Stimulated activated naive B cell treated with anti-CD40 and anti-IgM and Interleukin-4, amounts not matched to agents 10 μg/mL and 1 μg/mL and 100 μg/mL, for 72 hours (primary cell): ENCODE results near the gene MRM2.

Experiments used
- ATAC-seq, 2 donors: fragments of 150-1000 bp; cut with Tn5 transposase; replicated peaks; 2 replicates each; pipeline ENCODE4 v1.10.0; 2021; ENCODE audit warnings: moderate library complexity in 1 of 2
- DNase-seq: peaks from one replicate; pipeline ENCODE4 v3.0.0; 2021
- H3K27ac Mint-ChIP-seq: one replicate; pipeline ENCODE4 v1.8.0; 2022; ENCODE audit warnings: mild to moderate bottlenecking, mixed read lengths
- H3K27me3 Mint-ChIP-seq, 2 donors: one replicate each; pipeline ENCODE4 v1.8.0; 2022; ENCODE audit warnings: mixed read lengths in 2 of 2
- H3K36me3 Mint-ChIP-seq, 2 donors: one replicate each; pipeline ENCODE4 v1.8.0; 2022; ENCODE audit warnings: mixed read lengths in 2 of 2, mild to moderate bottlenecking in 1 of 2
- H3K4me1 Mint-ChIP-seq, 2 donors: one replicate each; pipeline ENCODE4 v1.8.0; 2022; ENCODE audit warnings: mixed read lengths in 2 of 2, mild to moderate bottlenecking in 1 of 2
- H3K4me3 Mint-ChIP-seq, 2 donors: one replicate each; pipeline ENCODE4 v1.8.0; 2022; ENCODE audit warnings: mild to moderate bottlenecking in 2 of 2, mixed read lengths in 2 of 2, moderate library complexity in 1 of 2
- H3K9me3 Mint-ChIP-seq, 2 donors: one replicate each; pipeline ENCODE4 v1.8.0; 2022; ENCODE audit warnings: mixed read lengths in 2 of 2, mild to moderate bottlenecking in 1 of 2

The MRM2 gene

DNA sequence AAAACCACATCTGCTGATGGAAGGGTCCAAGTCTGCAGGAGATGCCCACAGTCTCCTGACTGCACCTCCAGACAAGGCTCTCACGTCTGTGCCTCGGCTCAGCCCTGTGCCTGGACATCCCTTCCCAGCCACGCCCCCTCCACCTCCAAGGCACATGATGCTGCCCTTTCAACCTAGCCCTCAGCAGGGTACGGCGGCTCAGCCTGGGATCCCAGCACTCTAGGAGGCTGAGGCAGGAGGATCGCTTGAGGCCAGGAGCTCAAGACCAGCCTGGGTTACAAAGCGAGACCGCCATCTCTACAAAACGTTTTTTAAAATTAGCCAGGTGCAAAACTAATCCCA is 23.6 kb downstream of the MRM2 start:
- no peaks in the 10 kb centered on the region for H3K9me3 Mint-ChIP-seq
- no peak for DNase-seq
- no peak overlapping the region for H3K27ac Mint-ChIP-seq
- H3K4me1 Mint-ChIP-seq: peaks cover 12 to 16% of the 10 kb centered on the region in 2 donors
- H3K36me3 Mint-ChIP-seq: peaks cover 77 to 89% of the 10 kb centered on the region in 2 donors
- no peak for ATAC-seq
- no peak overlapping the region for H3K4me3 Mint-ChIP-seq
- no peaks in the 10 kb centered on the region for H3K27me3 Mint-ChIP-seq

DNA sequence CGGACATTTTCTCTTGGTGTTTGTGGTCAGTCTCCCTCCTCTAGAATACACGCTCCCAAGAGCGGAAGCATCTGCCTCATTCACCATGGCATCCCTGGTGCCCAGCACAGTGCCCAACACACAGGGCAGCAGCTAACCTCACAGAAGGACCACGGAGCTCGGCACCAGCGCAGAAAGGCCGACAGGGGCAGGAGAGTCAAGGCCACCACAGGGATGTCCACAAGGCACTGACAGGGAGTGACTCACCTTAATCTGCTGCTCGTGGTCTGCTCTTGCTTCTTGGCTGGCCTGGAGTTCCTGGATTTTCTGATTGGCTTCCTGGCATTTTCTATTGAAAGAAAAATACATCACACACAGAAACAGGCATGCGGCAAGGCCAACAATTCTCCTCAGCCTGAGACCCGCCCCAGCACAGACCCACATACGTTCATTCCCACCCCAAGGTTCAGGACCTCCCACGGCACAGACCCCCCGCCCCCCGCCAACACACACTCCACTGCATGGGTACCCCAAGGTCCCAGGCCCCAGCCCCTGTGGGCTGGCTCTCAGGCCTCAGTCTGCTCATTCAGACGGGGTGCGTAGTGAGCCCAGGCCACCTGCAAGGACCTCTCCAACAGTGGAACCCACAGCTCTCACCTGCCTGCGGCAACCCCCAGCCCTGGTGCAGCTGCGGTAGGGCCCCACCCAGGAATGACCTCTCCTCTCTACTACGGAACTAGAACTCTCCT is 24.1 kb downstream of the MRM2 start:
- H3K4me1 Mint-ChIP-seq: peaks cover 12 to 16% of the 10 kb centered on the region in 2 donors
- no peak overlapping the region for H3K4me3 Mint-ChIP-seq
- no peak for DNase-seq
- no peaks in the 10 kb centered on the region for H3K9me3 Mint-ChIP-seq
- peak overlapping the region; percentile 25 for H3K27ac Mint-ChIP-seq
- H3K27me3 Mint-ChIP-seq: no peaks in the 10 kb centered on the region
- peaks cover 81 to 89% of the 10 kb centered on the region in 2 donors for H3K36me3 Mint-ChIP-seq
- no peak for ATAC-seq

DNA sequence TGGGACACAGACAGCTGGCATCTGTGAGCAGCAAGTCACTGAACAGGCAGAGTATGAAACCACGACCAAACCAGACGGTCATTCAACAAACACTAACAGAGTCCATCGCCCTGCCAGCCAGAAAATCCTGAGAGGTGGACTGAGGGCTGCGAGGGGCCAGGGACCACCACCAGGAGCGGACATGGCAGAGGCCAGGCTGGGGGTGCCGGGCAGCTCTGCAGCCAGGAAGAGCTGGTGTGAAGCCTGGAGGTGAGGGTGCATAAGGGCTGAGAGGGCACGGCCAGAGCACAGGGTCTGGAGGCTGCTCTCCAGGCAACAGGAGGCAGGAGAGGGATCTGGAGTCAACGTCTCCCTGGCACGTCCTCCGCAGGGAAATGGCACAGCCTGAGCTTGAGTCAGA is 24.8 kb downstream of the MRM2 start:
- H3K4me1 Mint-ChIP-seq: peaks cover 8 to 13% of the 10 kb centered on the region in 2 donors
- ATAC-seq (no peak), DNase-seq (no peak)
- no peak overlapping the region for H3K27ac Mint-ChIP-seq
- no peaks in the 10 kb centered on the region for H3K9me3 Mint-ChIP-seq
- H3K27me3 Mint-ChIP-seq: no peaks in the 10 kb centered on the region
- peaks cover 79 to 91% of the 10 kb centered on the region in 2 donors for H3K36me3 Mint-ChIP-seq
- no peak overlapping the region for H3K4me3 Mint-ChIP-seq

DNA sequence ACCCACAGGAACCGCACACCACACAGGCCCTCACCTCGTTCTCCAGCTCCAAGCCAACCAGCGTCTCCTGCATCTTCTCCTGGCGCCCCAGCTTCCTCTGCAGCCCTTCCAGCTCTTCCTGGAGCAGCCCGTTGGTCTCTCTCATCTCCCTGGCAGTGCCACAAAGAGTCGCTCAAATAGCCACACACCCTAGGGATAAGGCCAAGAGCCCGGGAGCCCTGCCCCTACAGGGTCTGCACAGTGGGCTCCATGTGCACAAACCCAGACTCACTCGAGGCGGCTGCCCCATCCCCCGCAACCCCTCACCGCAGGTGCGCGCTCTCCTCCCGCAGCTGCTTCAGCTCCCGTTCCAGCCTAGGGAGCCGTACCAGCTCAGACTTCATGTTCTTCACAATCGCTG is 26.2 kb downstream of the MRM2 start:
- DNase-seq: no peak
- no peaks in the 10 kb centered on the region for H3K27me3 Mint-ChIP-seq

DNA sequence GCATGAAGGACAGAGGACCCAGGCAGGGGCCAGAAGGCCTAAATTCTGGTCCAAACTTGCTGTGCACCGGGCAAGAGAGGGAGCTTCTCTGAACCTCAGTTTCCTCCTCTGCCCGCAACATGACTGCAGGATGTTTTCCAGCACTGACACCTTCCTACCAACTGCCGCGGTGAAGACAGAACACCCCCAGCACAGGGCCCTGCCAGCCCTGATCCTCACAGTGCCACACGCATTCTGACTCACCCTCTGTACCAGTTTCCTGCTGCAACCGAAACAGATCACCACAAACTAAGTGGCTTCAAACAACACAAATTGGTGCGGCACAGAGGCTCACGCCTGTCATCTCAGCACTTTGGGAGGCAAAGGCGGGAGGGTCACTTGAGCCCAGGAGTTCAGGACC is 27.4 kb downstream of the MRM2 start:
- DNase-seq (no peak), ATAC-seq (no peak)
- H3K4me3 Mint-ChIP-seq: no peak overlapping the region
- peaks cover 27% of the 10 kb centered on the region in 2 donors for H3K4me1 Mint-ChIP-seq
- H3K9me3 Mint-ChIP-seq: no peaks in the 10 kb centered on the region
- peaks cover 74 to 90% of the 10 kb centered on the region in 2 donors for H3K36me3 Mint-ChIP-seq
- no peaks in the 10 kb centered on the region for H3K27me3 Mint-ChIP-seq
- H3K27ac Mint-ChIP-seq: peak overlapping the region; percentile 65

More for the DNA sequence above, 26.2 kb downstream of the MRM2 start:
- no peaks in the 10 kb centered on the region for H3K9me3 Mint-ChIP-seq
- peaks cover 79 to 93% of the 10 kb centered on the region in 2 donors for H3K36me3 Mint-ChIP-seq
- no peak overlapping the region for H3K4me3 Mint-ChIP-seq
- ATAC-seq: no peak
- H3K27ac Mint-ChIP-seq: peak overlapping the region; percentile 69
- H3K4me1 Mint-ChIP-seq: peaks cover 15 to 17% of the 10 kb centered on the region in 2 donors

DNA sequence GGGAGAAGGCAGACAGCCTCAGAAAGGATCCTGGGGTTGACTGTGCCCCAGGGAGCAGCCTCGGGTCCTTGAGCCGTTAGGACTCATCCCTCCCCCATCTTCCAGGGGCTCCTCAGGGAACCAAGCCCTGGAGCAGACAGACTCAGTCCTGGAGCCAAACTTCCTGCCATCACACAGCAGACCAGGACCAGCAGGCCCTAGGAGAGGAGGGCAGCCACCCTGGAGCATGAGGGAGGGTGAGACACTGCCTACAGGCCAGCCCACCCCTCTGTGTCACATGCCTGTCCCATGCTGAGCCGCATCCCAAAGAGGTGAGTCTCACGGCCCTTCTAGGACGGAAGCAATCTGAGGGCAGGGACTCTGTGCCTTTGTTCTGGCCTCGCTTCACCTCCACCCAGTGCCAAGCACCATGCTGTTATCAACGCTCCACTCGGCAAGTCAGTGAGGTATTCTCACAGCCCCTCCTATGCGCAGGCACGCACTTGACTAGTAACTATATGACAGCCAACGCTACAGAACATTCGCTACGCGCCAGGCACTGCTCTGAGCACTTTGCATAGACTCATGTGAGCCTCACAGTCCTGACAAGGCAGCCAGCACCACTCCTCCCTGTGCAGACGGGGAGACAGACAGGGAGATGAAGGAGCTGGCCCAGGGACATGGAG is 28.3 kb downstream of the MRM2 start:
- H3K4me1 Mint-ChIP-seq: peaks cover 36% of the 10 kb centered on the region in 2 donors
- no peaks in the 10 kb centered on the region for H3K9me3 Mint-ChIP-seq
- peaks cover 74 to 90% of the 10 kb centered on the region in 2 donors for H3K36me3 Mint-ChIP-seq
- H3K27me3 Mint-ChIP-seq: no peaks in the 10 kb centered on the region
- ATAC-seq (no peak), DNase-seq (no peak)
- peak overlapping the region; percentile 66 for H3K27ac Mint-ChIP-seq
- H3K4me3 Mint-ChIP-seq: no peak overlapping the region

DNA sequence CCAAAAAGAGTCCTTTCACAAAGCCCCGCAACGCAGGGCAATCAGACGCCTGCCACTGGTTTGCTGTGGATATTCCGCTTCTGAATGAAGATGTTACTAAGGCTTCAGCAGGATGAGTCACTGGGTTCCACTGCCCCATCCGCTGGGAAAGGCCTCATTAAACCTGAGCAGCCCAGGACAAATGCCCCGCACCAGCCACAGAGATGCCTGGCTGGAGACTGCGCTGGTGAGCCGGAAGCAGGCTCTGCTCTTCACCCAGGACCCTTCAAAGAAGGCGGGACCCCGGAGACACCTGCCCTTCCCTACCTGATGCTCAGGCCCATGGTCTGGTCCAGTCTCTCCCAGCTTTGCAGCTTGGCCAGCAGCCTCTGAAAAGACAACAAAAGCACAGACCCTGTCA is 29.1 kb downstream of the MRM2 start:
- ATAC-seq (no peak), DNase-seq (no peak)
- no peaks in the 10 kb centered on the region for H3K9me3 Mint-ChIP-seq
- peaks cover 72 to 88% of the 10 kb centered on the region in 2 donors for H3K36me3 Mint-ChIP-seq
- peaks cover 39 to 44% of the 10 kb centered on the region in 2 donors for H3K4me1 Mint-ChIP-seq
- H3K27ac Mint-ChIP-seq: peak overlapping the region; percentile 54
- no peaks in the 10 kb centered on the region for H3K27me3 Mint-ChIP-seq
- no peak overlapping the region for H3K4me3 Mint-ChIP-seq

DNA sequence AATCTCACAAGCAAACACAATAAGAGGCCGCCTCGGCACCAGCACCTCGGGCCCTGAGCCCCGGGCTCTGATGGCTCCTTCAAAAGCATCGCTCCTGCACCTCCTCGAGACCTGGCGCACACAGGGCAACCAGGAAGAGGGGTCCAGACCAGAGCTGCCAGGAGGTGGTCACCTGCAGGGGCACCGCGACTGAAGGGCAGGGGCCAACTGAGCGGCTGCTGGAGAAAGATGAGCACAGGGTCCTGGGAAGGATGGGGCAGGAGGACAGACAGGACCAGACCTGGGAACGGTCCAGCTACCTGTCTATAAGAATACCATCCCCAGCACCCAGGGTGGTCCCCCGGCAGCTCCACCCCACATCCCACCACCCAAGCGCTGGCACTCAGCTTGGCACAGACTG is 30.1 kb downstream of the MRM2 start:
- Mint-ChIP-seq H3K27ac (no peak overlapping the region), H3K4me3 (no peak overlapping the region), H3K36me3 (peaks cover 69 to 88% of the 10 kb centered on the region in 2 donors), H3K9me3 (no peaks in the 10 kb centered on the region), H3K27me3 (no peaks in the 10 kb centered on the region), H3K4me1 (peaks cover 37 to 47% of the 10 kb centered on the region in 2 donors)
- no peak for DNase-seq
- no peak for ATAC-seq

DNA sequence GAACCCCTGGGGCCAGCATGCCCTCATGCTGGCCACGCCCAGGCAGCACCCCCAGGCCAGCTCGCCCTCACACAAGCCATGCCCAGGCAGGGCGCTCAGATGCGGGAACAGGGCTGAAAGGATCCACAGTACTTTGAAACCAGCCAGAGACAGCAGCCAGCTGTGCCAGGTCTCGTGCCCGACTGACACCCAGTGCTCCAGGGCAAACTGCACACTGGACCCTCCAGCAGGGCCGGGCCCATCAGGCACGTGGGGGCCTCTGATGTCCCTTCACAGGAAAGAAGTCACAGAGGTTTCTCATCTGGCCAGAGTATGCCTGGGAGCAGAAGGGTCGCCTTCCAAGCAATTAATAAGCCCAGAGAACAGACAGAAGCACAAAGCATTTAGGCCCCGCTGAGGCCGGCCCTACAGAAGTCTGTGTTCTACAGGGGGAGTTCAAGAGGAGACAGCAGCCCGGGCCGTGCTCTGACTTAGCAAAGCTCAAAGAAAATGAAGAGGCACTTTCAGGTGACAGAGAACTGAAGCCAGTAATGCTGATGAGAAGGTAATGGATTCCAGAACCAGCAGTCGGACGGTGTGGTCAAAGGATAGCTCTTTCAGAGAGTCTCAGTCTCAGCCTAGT is 30.6 kb downstream of the MRM2 start:
- Mint-ChIP-seq H3K27me3 (no peaks in the 10 kb centered on the region), H3K27ac (no peak overlapping the region), H3K9me3 (no peaks in the 10 kb centered on the region), H3K36me3 (peaks cover 66 to 82% of the 10 kb centered on the region in 2 donors), H3K4me3 (no peak overlapping the region), H3K4me1 (peaks cover 36 to 44% of the 10 kb centered on the region in 2 donors)
- ATAC-seq (no peak), DNase-seq (no peak)

DNA sequence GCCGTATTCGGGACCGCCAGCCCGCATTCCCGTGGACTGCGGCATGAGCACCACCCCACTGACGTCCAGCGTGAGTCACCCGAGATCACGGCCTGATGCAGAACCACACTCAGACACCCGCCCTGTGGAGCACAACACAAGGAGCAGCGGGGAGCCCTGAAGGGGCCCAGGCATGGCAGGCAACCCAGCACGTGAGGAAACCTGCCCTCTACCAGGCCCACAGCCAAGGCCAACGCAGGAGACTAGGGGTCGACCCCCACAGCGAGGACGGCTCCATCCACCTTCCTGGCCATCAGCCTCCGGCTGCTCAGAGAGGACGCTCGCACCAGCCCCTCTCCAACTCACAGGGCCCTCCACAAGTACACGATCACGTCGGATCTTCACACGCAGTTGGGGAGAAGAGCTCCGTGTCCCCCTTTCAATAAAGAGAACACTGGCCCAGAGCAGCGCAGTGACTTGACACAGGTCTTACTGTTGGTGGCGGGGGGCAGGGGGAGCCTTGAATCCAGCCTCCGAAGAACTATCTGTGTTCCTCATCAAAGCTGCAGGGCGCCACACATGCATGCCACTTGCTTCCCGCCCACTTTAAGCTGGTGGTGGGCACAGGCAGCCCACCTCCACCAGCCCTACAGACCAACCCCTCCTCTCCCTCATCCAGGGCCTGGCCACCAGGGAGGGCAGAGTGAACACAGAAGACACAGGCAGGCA is 31.3 kb downstream of the MRM2 start:
- Mint-ChIP-seq H3K27ac (no peak overlapping the region), H3K9me3 (no peaks in the 10 kb centered on the region), H3K4me3 (no peak overlapping the region), H3K27me3 (no peaks in the 10 kb centered on the region), H3K4me1 (peaks cover 35 to 44% of the 10 kb centered on the region in 2 donors), H3K36me3 (peaks cover 60 to 80% of the 10 kb centered on the region in 2 donors)
- ATAC-seq (no peak), DNase-seq (no peak)

DNA sequence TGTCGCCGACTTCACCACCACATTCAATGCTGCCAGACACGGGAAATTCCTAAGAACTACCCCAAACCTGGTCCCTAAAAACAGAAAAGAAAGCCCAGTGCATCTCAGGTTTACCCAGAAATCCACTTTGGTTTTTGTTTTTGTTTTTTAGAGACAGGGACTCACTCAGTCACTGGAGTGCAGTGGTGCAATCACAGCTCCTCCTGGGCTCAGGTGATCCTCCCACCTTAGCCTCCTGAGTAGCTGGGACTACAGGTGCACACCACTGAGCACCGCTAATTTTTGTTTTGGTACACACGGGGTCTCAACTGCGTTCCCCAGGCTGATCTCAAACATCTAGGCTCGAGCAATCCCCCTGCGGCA is 32.1 kb downstream of the MRM2 start:
- H3K9me3 Mint-ChIP-seq: no peaks in the 10 kb centered on the region
- peak overlapping the region; percentile 14 to 44 for H3K4me3 Mint-ChIP-seq
- no peaks in the 10 kb centered on the region for H3K27me3 Mint-ChIP-seq
- peaks cover 56 to 82% of the 10 kb centered on the region in 2 donors for H3K36me3 Mint-ChIP-seq
- DNase-seq (no peak), ATAC-seq (peak in 1 of 2 donors; percentile 66)
- peak overlapping the region; percentile 94 for H3K27ac Mint-ChIP-seq
- H3K4me1 Mint-ChIP-seq: peaks cover 35 to 44% of the 10 kb centered on the region in 2 donors

DNA sequence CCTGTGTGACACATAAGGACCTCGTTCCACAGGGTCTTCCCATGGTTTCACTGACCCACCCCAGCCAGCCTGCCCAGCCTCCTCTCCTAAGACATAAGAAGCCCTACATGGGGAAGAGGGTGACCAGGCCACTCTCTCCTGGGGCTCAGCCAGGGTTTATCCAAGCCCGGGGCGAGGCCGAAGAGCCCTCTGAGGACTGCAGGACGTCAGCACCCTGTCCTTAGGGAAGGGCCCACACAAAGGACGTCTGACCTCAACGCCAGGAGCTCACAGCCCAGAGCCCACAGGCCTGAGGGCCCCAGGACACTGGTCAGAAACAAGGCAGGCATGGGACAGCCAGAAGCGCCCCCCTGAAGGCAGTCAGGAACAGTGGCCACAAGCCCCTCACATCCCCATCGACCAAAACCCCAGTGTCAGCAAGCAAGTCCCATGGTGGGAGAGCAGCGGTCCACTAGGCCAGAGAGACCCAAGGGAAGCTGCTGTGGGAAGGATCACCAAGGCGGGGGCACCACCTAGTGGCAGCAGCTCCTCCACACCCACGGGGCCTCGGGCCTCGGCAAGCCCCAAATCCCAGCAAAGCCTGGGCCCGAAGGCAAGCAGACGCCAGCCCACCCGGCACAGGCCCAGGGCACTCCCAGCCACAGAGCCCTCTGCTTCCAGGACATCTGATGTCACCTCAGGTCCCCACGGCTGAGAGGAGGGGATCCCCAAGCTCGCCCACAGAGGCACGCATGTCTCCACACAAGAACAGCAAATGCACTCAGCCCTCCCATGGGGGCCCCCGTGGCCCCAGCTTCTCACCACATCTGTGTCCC is 32.7 kb downstream of the MRM2 start:
- H3K4me3 Mint-ChIP-seq: peak overlapping the region; percentile 44 to 50
- ATAC-seq: peak; percentile 91
- peaks cover 52 to 81% of the 10 kb centered on the region in 2 donors for H3K36me3 Mint-ChIP-seq
- peak; percentile 88 for DNase-seq
- peak overlapping the region; percentile 94 for H3K27ac Mint-ChIP-seq
- H3K9me3 Mint-ChIP-seq: no peaks in the 10 kb centered on the region
- H3K27me3 Mint-ChIP-seq: no peaks in the 10 kb centered on the region
- peaks cover 36 to 48% of the 10 kb centered on the region in 2 donors for H3K4me1 Mint-ChIP-seq

DNA sequence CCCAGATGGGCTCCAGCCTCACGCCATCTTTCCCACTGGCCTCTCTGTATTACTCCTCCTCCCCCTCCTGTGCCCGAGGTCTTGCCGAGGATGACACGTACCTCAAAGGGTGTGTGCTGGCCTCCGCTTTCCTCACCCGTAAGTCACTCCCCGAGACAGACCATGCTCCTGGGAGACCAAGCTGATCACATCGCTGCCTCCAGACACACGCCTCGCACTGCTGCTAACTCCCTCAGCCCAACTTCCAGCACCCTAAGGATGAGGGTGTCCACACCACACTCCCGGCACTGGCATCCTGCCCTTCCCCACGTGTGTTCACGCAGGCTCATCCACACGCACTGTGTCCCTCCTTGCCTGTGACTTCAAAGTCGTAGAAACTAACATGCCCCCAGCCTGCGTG is 33.3 kb downstream of the MRM2 start:
- H3K4me3 Mint-ChIP-seq: peak overlapping the region; percentile 39 to 50
- no peaks in the 10 kb centered on the region for H3K9me3 Mint-ChIP-seq
- no peaks in the 10 kb centered on the region for H3K27me3 Mint-ChIP-seq
- peak overlapping the region; percentile 94 for H3K27ac Mint-ChIP-seq
- DNase-seq (no peak), ATAC-seq (no peak)
- peaks cover 46 to 80% of the 10 kb centered on the region in 2 donors for H3K36me3 Mint-ChIP-seq
- peaks cover 40 to 54% of the 10 kb centered on the region in 2 donors for H3K4me1 Mint-ChIP-seq
